ENCODE data around the gene CEP126. TPM values are rescaled to one million over a fixed set of nuclear protein-coding genes. Genes with fewer than 3 reads are reported as not detected.

Gene CEP126, protein sequence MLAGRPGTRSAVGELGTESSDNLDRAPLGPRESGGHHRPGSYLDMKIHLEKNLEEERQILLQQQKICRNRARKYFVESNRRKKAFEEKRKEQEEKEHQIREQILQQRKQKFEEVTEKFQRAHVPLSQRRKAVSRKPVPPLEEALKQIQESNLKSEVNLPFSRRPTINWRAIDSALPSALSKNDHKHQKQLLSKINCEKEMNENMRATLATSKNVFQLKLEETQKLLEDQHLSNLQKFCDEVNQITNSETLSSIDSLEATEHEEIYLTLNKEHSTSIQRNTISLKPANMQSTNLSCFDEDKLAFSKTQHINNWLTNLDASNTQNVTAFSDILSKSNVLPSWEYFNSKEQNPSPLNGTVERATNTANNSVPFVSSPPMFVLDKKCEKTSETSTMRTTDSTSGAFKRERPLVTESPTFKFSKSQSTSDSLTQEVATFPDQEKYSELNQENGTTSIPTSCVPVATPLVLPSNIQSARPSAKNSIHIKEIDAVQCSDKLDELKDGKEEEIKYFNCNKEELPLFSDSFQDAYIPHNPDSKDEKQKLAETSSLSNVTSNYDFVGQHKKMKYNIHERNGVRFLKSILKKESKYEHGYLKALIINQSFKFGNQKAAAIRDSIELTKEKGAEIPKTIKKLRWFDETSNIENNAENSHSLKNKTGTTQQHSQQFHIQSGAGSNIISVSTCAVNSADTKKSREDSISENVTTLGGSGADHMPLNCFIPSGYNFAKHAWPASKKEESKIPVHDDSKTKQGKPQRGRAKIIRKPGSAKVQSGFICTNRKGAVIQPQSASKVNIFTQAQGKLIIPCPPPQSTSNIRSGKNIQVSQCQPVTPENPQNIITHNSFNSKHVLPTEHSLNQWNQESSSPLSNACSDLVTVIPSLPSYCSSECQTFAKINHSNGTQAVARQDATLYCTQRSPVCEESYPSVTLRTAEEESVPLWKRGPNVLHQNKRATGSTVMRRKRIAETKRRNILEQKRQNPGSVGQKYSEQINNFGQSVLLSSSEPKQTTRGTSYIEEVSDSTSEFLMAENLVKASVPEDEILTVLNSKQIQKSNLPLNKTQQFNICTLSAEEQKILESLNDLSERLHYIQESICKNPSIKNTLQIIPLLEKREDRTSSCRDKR
- total RNA-seq (10 to 100 TPM in 1 of 2 donors, 1 to 10 TPM in 1; 8.5 to 12.5 TPM), polyA plus RNA-seq (1 to 10 TPM; 1.7 to 6.5 TPM)
- long read RNA-seq, donor 1, result 0 reads
- long read RNA-seq, donor 2, result 0 reads
- long read RNA-seq, donor 3, result 0 reads
- long read RNA-seq, donor 4, result 0 reads
- long read RNA-seq, donor 5, result 0 reads

DNA sequence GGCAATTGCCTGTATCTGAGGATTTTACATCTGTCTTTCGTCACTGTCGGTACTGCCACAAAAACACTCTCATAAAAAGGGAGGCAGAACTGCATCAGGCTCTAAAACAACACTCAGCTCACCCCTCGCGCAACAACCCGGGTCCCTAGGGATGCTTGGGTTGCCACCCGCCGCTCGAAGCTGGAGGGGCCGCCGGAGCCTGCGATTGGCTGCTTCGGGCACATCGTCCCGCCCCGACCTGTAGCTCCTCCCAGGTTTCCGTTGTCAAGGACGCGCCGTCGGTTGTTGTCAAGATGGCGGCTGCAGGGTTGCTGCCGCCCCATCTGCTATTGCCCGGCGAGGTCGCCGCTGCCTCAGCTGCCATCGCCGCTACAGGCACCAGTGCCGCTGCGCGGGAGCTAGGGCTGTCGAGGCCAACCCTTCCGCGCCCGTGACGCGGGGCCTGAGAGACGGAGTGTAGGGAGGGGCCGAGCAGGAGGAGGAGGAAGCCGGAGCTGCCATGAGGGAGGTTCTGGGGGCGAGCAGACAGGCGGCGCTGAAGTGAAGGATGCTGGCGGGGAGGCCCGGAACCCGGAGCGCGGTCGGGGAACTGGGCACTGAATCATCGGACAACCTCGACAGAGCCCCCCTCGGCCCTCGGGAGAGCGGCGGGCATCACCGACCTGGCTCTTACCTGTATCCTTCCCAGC is at the start of gene CEP126:
Gene CEP126, plus strand, starts transcription at position 273 of the 689 bp plus-strand sequence. Its CDS starts 275 bp downstream, at position 548.
- peaks cover 0 to 29% (median 0%) of the 10 kb centered on the region in 5 donors for H3K4me1 ChIP-seq (ENCODE audit: control insufficient read depth in 5 of 5, insufficient read depth in 5 of 5, low read length in 5 of 5)
- H3K9ac ChIP-seq (ENCODE audit: insufficient read depth in 1 of 2, low read length in 2 of 2), result peak within 1 kb of the TSS; percentile 89 to 93
- peak within 1 kb of the TSS; percentile 96 for H3K4me3 ChIP-seq
- no peaks in the 10 kb centered on the region for H3K9me3 ChIP-seq (ENCODE audit: control insufficient read depth in 4 of 4, insufficient read depth in 3 of 4, low read length in 3 of 4)
- H3K27me3 ChIP-seq (ENCODE audit: control insufficient read depth in 3 of 3, insufficient read depth in 3 of 3, low read length in 2 of 3), result no peaks in the 10 kb centered on the region
- no peaks in the 10 kb centered on the region for H3K36me3 ChIP-seq (ENCODE audit: control insufficient read depth in 4 of 4, insufficient read depth in 4 of 4, low read length in 4 of 4)
- no peak for TF ChIP-seq CTCF (IDR thresholded peaks at IDR 0.05; ENCODE audit: control extremely low read depth, extremely low read depth)
- ATAC-seq (ENCODE audit: insufficient read depth, low FRiP score) (peak; percentile 99), DNase-seq (peak; percentile 97 to 98 (median 97))
- WGBS, 2 donors, result 0% methylated on average over 52 to 56 of the region's 56 CpGs
- peak within 1 kb of the TSS; percentile 48 to 92 for H3K27ac ChIP-seq (ENCODE audit: low read depth in 1 of 2, low read length in 1 of 2)

GRCh38 chr11:101866619-101867491 is 48.0 kb upstream of the CEP126 start:
- H3K27ac ChIP-seq (ENCODE audit: low read depth in 1 of 2, low read length in 1 of 2), result no peak overlapping the region
- peak; percentile 48 for ATAC-seq (ENCODE audit: insufficient read depth, low FRiP score)
- no peak for TF ChIP-seq CTCF (IDR thresholded peaks at IDR 0.05; ENCODE audit: control extremely low read depth, extremely low read depth)
- H3K4me1 ChIP-seq (ENCODE audit: control insufficient read depth in 5 of 5, insufficient read depth in 5 of 5, low read length in 5 of 5), result no peaks in the 10 kb centered on the region
- DNase-seq, result no peak
- H3K36me3 ChIP-seq (ENCODE audit: control insufficient read depth in 4 of 4, insufficient read depth in 4 of 4, low read length in 4 of 4), result no peaks in the 10 kb centered on the region
- no peak overlapping the region for H3K9ac ChIP-seq (ENCODE audit: insufficient read depth in 1 of 2, low read length in 2 of 2)
- H3K9me3 ChIP-seq (ENCODE audit: control insufficient read depth in 4 of 4, insufficient read depth in 3 of 4, low read length in 3 of 4), result no peaks in the 10 kb centered on the region
- H3K27me3 ChIP-seq (ENCODE audit: control insufficient read depth in 3 of 3, insufficient read depth in 3 of 3, low read length in 2 of 3), result no peaks in the 10 kb centered on the region
- 82 to 86% methylated on average over 5 of the region's 5 CpGs for WGBS, 2 donors
- H3K4me3 ChIP-seq, result no peak overlapping the region

GRCh38 chr11:101867951-101868350 is 46.9 kb upstream of the CEP126 start:
- Histone ChIP-seq H3K36me3 (ENCODE audit: control insufficient read depth in 4 of 4, insufficient read depth in 4 of 4, low read length in 4 of 4) (no peaks in the 10 kb centered on the region), H3K27ac (ENCODE audit: low read depth in 1 of 2, low read length in 1 of 2) (no peak overlapping the region), H3K4me3 (no peak overlapping the region), H3K4me1 (ENCODE audit: control insufficient read depth in 5 of 5, insufficient read depth in 5 of 5, low read length in 5 of 5) (no peaks in the 10 kb centered on the region), H3K27me3 (ENCODE audit: control insufficient read depth in 3 of 3, insufficient read depth in 3 of 3, low read length in 2 of 3) (no peaks in the 10 kb centered on the region), H3K9me3 (ENCODE audit: control insufficient read depth in 4 of 4, insufficient read depth in 3 of 4, low read length in 3 of 4) (no peaks in the 10 kb centered on the region), H3K9ac (ENCODE audit: insufficient read depth in 1 of 2, low read length in 2 of 2) (no peak overlapping the region)
- DNase-seq, result no peak
- 82 to 90% methylated on average over 2 of the region's 2 CpGs for WGBS, 2 donors
- ATAC-seq (ENCODE audit: insufficient read depth, low FRiP score), result no peak
- no peak for TF ChIP-seq CTCF (IDR thresholded peaks at IDR 0.05; ENCODE audit: control extremely low read depth, extremely low read depth)

Data from lung (tissue), 16 donors.